NCI-H187 (cell line): ENCODE results near the gene COL20A1.

ENCODE experiments used
- DNase-seq, 2 experiments: peaks; one replicate each; lab custom pipeline; 2025; lab: John Stamatoyannopoulos, UW

Gene COL20A1

GRCh38 chr20:63363013-63363957 lies 70.3 kb downstream of the COL20A1 start:
- DNase-seq: no peak

- no peak for DNase-seq
Observed at GRCh38 chr20:63363981-63364561, 71.1 kb downstream of the COL20A1 start.

- DNase-seq: no peak
Observed at GRCh38 chr20:63364801-63365585, 72.0 kb downstream of the COL20A1 start.

DNA sequence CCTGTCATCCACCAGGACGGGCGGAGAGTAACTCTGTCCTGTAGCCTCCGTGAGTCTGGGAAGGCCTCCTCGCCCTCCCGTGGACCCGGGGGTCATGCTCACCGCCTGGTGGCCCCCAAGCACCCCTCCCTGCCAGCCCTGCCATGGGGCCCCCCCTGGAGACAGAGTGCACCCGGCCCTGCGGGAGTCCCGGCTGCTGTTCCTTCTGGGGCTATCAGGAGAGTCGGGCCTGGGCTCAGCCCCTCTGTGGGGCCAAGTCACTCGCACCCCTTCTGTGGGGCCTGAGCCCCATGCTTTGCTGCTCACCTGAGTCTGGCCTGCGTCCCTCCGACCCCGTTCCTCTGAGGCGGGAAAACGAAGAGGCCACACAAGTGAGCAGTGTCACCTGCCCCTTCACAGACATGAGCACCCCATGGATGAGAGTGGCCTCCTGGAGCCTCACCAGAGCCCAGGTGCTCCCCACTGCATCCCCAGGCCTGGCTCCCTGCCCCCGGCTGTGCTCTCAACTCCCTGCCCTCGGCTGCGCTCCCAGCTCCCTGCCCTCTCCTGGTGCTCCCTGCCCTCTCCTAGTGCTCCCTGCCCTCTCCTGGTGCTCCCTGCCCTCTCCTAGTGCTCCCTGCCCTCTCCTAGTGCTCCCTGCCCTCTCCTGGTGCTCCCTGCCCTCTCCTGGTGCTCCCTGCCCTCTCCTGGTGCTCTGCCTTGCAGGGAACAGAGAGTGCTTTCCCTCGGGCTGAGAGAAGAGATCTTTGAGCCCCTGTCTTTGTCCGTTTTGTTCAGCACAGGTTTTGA lies 72.8 kb downstream of the COL20A1 start:
- DNase-seq: no peak

DNA sequence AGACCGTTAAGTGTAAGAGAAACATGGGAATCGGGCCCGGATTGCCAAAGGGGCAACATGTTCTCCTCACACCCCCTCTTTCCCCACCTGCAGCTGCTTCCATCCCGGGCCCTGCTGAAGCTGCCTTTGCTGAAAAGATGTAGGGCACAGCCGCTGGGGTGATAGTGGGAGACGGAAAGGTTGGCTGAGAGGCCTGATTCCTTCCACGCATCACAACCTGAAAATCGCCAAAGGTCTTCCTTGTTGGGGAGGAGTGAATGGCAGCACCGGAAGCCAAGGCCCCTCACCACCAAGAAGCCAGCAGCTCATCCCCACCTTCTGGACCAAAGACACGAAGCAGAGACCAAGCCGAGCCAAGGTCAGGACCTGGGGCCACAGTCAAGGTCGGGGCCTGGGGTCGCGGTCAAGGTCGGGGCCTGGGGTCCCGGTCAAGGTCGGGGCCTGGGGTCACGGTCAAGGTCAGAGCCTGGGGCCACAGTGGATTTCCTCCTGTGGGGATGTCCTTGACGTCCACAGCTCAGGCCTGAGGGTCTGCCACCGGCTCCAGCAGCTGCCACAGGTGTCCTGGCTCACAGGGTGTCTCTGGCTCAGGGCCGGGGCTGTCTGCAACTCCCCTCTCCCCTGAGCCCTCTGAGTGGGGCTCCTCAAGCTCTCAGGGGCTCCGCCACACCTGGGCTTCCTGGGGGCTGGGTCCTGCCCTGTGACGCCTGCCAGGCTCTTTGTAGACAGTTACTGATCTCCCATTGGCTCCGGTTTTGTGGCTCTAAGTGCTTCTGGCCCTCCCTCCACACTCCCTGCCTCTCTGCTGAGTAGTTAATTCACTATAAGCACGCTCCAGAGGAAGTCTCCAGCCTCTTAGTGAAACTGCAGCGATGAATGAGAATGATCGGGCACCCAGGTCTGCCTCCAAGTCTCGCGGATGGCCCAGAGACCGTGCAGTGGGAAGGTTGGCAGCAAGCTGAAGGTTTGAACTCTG lies 73.7 kb downstream of the COL20A1 start:
- DNase-seq: peak; percentile 7 to 62

GRCh38 chr20:63367446-63368055 lies 74.6 kb downstream of the COL20A1 start:
- DNase-seq: no peak

DNA sequence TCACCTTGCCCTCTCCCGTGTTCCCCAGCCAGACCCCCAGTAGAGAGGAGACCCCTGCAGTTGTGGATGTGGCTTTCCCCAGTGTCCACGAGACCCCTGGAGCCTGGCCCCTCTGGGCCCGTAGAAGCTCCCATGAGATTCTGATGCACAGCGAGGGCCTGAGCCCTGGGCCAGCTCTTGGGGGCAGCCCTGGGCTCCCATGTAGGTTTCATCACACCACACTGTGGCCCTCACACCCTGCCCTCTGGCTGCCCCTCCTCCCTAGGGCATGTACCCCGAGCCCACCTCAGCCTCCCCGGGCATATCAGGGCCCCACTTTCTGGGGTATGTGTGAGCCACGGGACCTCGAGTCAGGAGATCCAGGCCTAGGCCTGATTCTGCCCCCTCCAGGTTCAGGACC lies 75.2 kb downstream of the COL20A1 start:
- no peak for DNase-seq

DNA sequence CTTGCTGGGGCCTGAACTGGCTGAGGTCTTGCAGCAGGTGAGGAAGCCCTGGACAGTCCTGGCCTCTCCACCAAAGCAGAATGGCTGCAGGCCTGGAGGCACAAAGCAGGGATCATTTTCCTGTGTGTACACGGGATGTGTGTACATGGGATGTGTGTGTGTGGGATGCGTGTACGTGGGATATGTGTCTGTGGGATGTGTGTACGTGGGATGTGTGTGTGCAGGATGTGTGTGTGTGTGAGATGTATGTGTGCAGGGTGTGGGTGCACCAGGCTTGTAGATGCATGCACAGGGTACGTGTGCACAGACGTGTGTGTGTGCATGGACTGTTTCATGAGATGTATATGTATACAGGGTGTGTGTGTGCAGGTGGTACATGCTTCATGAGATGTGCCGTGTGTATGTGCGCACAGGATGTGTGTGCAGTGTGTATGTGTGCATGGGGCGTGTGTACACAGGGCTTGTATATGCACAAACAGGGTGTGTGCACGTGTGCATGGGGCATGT lies 76.1 kb downstream of the COL20A1 start:
- DNase-seq: no peak

GRCh38 chr20:63369724-63370617 lies 77.0 kb downstream of the COL20A1 start:
- no peak for DNase-seq

DNA sequence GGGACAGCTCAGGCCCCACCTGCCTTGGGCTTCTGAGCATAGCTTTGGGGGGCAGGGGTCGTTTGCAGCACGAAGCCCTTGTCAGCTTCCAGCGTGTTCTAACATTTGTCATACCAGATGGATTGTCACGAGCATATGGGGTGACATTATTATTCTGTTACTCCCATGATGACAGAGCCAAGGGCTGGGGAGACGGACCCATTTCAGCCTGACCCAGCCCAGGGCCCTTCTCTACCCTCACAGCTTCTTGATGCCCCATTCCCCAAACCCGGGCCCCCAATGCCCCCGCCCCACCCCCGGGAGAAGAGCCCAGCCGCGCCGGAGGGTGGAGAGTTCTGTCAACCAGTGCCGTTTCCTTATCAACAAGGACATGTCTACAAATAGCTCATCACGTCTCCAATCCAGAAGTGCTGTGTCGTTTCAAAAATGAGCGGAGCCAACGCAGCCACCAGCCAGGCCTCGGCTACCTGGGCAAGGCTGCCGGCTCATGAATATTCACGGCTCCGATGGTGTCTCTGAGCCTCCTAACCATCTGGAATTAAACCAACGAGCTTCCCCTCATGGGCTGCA lies 77.7 kb downstream of the COL20A1 start:
- no peak for DNase-seq

GRCh38 chr20:63371291-63371865 lies 78.4 kb downstream of the COL20A1 start:
- DNase-seq: no peak

DNA sequence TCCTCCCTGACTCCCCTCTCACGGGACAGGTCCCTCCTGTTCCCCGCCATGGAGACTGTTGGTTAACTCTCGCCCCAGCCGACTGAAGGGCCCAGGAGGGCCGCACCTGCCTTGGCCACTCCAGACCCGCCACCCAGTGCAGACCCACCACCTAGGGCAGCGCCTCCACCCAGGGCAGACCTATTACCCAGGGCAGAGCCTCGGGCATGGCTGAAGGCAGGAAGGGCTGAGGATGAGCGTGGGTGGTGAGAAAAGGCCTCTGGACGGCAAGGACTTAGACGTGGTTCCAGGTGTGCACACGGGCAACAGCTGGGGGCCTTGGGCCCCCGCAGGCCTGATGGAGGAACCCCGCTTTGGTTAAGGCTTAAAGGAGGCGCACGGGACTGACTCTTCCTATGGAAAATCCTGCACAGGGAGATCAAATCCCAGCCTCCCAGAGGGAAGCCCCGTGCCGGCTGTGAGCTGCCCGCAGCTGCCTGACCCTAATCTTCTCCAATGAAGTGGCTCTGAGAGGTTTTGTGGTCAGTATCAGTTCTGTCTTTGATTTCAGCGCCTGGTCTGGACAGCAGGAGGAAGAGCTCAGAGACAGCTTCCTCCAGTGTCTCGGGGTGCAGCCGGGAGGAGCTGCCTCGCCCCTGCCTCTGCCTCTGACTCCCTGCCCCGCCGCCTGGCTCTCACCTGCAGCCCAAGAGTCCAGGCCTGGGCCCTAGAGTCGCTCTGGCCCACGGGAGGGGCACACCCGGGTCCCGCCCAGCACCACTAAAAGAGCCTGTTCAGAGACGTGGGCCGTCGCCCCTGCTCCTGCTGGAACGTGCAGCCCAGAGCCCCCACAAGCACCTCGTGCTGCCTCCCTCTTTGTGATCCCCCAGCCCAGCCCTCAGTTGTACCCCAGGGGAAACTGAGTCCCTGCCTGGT lies 80.2 kb downstream of the COL20A1 start:
- DNase-seq: peak in 1 of 2 experiments; percentile 8

DNA sequence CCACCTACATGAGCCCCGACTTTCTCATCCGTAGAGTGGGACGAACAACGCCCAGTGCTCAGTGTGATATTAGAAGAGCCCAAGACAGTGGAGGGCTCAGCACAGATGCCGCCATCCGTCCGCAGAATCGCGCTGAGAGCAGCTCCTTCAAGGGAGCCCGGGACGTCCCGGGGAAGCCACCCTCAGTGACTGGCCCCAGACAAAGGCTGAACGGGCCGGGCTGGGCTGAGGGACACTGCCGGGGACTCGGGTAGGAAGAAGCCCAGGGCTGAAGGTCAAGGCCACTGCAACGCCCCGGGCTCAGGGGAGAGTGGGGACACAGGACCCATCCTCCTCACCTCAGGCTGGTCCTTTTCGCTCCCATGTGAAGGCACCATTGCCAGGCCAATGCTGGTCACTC lies 81.0 kb downstream of the COL20A1 start:
- DNase-seq: no peak

DNA sequence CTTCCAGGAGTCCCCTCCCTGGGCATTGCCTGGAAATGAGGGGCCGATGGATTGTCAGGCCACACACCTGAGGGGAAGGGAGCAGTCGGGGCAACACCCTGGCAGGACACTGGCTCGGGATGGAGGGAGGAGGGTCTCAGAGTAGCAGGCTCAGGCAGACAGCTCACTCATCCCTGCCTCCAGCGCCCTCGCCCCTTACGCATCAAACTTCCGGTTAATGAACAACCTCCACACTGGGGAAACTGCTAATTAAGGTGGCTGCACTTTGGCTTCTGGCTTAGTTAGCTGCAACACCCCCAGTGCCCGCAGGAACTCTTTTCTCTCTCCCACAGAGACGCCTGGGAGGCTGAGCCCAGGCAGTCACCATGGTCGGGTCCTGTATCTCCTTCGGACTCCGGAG lies 81.5 kb downstream of the COL20A1 start:
- DNase-seq: no peak

- no peak for DNase-seq
Observed at GRCh38 chr20:63375438-63375837, 82.5 kb downstream of the COL20A1 start.

GRCh38 chr20:63376283-63377250 lies 83.6 kb downstream of the COL20A1 start:
- no peak for DNase-seq
